DND-41 (cell line): ENCODE results near the gene HOXD4.

Experiments used
- EZH2 ChIP-seq: IDR thresholded peaks from 3 replicates; pipeline ENCODE4 v1.6.1; 2012; ENCODE audit warnings: borderline replicate concordance, low read depth, mild to moderate bottlenecking, moderate library complexity, low read length, inconsistent platforms; ENCODE audit not compliant: severe bottlenecking
- TF ChIP-seq, protein P1 (sequence below): IDR thresholded peaks from 2 replicates; pipeline ENCODE4 v1.5.1; 2012; ENCODE audit warnings: borderline replicate concordance, low read length, moderate library complexity, mild to moderate bottlenecking; ENCODE audit not compliant: poor library complexity, severe bottlenecking; ENCODE audit errors: extremely low read depth

DNA sequence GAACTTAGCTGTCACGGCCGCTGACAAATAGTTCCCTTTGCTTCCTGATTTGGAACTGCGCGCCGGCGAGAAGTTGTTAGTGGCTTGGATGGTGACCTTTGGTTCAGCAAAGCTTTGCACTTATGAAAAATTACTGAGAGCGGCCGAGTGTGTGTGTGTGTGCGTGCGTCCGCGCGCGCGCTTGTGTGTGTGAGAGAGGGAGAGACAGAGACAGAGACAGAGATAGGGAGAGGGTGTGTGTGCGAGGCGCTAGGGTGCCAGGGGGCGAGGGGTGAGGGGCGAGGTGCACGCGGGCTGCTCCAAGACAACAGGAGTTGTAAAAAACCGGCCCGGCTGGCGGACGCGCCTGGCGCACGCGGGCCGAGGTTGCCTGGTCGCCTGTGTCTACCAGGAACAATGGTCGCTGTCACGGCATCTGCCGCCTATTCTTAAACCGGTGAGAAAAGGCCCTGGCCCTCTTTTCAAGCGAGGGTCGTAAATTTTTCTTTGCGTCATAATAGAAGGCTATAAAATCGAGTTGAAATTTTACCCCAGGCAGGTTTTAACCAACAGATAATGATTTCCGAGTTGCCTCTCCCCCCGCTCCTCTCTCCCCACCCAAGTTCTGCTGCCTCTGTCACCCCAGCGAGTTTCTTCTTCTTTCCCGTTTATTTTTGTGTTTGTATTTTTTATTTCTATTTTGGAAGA, 6.3 kb downstream of the HOXD4 start:
- TF ChIP-seq, protein P1, sequence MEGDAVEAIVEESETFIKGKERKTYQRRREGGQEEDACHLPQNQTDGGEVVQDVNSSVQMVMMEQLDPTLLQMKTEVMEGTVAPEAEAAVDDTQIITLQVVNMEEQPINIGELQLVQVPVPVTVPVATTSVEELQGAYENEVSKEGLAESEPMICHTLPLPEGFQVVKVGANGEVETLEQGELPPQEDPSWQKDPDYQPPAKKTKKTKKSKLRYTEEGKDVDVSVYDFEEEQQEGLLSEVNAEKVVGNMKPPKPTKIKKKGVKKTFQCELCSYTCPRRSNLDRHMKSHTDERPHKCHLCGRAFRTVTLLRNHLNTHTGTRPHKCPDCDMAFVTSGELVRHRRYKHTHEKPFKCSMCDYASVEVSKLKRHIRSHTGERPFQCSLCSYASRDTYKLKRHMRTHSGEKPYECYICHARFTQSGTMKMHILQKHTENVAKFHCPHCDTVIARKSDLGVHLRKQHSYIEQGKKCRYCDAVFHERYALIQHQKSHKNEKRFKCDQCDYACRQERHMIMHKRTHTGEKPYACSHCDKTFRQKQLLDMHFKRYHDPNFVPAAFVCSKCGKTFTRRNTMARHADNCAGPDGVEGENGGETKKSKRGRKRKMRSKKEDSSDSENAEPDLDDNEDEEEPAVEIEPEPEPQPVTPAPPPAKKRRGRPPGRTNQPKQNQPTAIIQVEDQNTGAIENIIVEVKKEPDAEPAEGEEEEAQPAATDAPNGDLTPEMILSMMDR = no peak
- no peak for TF ChIP-seq EZH2
